ENCODE data around the gene KIAA1755.
A peak's percentile ranks its signal among the peaks of the same experiment; 100 is the strongest.
"Not testable (repeated sequence)": the region's sequence is repeated elsewhere in the genome, so short reads cannot be mapped to it uniquely, and the experiment has no call there.

Gene KIAA1755

DNA sequence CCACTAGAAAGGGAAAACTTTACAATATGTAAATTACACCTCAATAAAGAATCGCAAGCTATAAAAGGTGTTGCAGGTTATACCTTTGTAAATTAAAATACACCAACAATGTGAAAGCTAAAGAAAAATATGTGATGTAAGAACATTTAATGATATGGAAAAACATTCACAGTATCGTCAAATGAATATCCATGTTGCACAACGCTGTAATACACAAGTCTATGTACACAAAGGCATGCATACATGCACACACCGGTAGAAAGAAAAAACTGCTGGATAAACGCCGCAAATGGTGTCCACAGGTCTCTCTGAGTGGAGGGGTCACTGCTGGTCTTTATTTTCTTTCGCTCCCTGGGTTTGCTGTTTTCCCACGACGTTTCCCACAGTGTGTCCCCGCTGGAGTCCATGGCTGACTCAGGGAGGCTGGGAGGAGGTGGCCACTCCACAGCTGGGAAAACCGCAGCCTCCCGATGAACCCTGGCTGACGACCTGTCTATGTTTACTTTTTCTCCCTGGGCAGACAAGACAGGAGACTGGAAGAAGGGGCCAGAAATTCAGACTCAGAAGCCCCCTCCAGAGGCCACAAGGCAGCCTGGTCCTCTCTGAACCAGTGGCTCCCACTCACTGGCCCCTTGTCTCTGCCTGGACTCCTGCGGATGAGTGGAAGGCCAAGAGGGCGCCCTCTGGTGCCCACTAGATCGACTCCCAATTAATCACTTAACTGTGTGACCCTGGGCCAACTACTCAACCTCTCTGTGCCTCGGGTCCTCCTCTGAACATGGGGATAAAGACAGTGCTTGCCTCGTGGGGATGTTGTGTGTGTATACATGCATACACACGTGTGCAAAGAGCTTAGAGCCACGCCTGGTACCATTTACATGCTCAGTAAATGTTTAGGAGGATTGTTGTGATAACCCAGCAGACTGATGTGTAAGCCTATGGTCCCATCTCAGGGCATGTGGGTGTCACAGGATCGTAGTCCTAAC is 30.6 kb upstream of the KIAA1755 start:
- peak; percentile 66 for DNase-seq

- peak; percentile 35 for DNase-seq
These were observed 26.3 kb upstream of the KIAA1755 start for GRCh38 chr20:38286586-38287531.

- no peak for DNase-seq
These were observed 24.4 kb upstream of the KIAA1755 start for GRCh38 chr20:38284893-38285444.

- not testable (repeated sequence) for DNase-seq
These were observed 23.6 kb upstream of the KIAA1755 start for GRCh38 chr20:38284066-38284650.

- no peak for DNase-seq
These were observed 22.7 kb upstream of the KIAA1755 start for GRCh38 chr20:38283236-38283635.

- DNase-seq, result not testable (repeated sequence)
These were observed 20.8 kb upstream of the KIAA1755 start for GRCh38 chr20:38281176-38281915.

GRCh38 chr20:38278763-38279162 is 18.2 kb upstream of the KIAA1755 start:
- no peak for DNase-seq

DNA sequence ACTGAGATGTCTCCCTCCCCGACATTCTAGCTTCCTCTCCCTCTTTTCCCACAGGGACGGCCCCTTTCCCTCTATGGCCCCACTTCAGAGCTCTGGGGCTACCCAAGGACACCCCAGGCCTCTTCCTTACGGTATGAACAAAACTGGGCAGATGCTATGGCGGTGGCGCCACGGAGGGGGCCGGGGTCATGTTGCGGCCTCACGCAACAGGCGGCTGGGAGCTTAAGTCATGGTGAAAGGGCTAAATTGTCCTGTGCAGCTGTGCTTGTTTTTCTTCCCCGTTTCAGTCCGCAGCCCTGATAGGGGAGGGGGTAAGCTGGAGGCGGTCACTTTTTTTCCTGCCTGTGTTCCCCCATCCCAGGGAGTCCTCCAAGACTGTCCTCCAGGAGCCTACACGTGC is 17.6 kb upstream of the KIAA1755 start:
- peak; percentile 13 for DNase-seq

- DNase-seq, result no peak
These were observed 17.2 kb upstream of the KIAA1755 start for GRCh38 chr20:38277691-38278090.

DNA sequence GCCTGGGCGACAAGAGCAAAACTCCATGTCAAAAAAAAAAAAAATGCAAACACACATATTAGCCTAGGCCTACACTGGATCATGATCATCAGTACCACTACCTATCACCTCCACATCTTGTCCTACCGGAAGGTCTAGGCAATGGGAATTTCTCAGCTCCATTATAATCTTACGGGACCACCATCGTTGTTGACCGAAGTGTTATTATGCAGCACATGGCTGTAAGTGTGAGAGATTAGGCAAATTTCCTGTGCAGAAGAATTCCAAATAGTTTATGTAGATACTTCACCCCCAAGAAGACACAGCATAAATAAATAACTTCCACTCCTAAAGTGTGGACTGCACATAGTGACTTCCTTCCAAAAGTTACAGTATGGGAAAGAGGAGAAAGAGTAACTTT is 16.8 kb upstream of the KIAA1755 start:
- DNase-seq, result no peak

GRCh38 chr20:38275815-38276550 is 15.4 kb upstream of the KIAA1755 start:
- DNase-seq, result peak; percentile 83

- peak; percentile 63 for DNase-seq
These were observed 12.4 kb upstream of the KIAA1755 start for GRCh38 chr20:38272961-38273360.

DNA sequence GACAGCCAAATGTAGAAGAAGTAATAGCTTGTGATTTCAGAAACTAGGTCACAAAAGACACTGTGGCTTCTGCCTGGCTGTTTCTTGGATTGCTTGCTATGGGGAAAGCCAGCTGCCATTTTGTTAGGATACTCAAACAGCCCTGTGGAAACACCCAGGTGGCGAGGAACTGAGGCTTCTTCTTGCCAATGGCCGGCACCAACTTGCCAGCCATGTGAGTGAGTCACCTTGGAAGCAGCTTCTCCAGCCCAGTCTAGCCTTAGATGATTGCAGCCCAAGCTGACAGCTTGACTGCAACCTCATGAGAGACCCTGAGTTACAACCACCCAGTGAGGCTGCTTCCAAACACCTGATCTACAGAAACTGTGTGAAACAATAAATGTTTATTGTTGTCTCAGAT is 11.9 kb upstream of the KIAA1755 start:
- DNase-seq, result peak; percentile 54

- no peak for DNase-seq
These were observed 11.1 kb upstream of the KIAA1755 start for GRCh38 chr20:38271608-38272120.

DNA sequence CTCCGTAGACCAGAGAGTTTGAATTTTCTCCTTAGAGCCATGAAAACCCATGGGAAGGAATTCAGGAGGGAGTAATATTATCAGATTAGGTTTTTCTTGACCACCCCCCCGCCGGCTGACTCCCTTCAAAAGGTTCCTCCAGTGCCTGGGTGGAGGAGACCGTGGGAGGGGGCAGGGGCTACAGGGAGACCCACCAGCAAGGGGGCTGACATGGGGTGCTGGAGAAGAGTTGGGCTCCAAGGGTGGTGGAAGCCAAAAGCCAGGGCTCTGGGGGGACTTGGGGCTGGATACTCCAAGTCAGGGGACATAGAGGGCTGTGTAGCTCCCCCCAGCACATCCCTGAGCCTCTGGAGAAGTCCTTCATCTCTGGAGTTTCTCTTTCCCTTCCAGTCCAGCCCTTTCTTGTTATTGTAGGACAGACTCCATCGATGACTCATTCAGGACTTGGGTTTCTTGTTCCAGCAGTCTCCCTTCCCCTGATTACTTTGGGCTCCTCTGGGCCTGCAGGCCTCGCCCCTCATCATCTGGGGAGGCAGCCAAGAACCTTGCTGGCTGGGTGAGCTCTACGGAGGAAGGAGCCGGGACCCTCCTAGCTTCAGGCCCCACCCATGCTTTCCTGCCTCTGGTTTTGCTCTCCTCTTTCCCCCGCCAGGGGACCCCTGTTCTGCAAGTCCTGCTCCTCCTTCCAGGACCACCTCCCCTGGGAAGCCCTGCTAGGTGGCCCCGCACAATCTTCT is 10.5 kb upstream of the KIAA1755 start:
- peak; percentile 98 for DNase-seq

DNA sequence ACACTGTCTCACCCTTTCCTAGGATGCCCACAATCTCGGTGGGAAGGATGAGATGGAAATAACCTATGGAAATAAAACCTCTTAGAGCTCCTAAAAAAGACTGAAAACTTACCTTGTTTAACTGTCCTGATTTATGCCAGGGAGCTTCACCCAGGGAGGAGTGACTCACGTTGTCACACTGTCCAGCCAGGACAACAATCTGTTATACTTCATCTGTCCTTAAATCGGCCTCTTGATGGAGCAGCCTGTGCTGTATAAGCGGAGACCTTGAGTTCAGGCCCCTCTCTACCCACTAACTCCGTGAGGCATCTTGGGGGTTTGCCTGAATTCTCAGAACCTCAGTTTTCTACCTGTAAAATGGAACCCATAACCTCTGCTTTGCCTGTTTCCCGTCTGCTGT is 9.2 kb upstream of the KIAA1755 start:
- DNase-seq, result no peak

GRCh38 chr20:38269040-38269439 is 8.5 kb upstream of the KIAA1755 start:
- DNase-seq, result no peak

DNA sequence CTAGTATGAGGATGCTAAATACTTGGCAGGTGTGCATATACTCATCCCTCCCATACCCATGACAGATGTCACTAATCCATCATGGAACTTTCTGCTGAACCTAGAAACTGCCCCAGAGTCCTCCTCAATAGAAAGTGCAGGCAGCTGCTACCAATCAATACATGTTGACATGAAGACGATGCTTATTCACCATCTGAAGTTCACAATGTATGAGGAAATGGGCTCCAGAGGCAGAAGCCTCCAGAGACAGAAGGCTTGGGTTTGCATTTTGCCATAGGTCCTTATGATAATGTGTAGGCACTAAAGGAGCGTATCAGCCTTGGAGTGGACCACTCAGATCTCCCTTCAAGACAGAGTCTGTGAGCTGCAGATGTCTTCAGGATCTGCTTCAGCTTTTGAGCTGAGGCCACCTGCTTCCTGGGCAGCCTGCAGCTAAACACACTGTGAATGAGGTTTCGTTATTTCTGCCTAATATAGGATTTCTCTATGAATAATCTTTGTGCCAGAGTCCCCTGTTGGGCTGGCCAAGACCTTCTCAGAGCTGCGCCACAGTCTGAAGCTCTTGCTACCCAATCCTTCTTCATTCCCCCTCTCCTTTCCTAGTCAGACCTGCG is 7.5 kb upstream of the KIAA1755 start:
- DNase-seq, result no peak

DNA sequence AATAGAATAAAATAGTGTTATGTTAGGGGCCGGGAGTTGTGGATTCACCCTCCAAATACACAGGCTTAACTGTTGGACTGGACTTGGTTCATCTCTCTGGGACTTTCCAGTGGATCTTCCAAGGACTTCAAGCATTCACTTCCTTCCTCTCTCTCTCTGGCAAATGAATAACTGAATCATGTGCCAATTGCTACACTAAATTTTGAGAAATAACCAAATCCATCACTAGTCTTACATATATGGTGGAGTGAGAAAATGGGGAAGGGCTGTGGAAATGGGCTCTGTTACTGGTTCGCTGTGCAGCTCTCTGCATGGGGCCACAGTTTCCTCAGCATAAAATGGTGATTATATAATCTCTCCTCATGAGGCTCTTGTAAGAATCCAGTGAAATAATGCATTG is 6.8 kb upstream of the KIAA1755 start:
- no peak for DNase-seq

DNA sequence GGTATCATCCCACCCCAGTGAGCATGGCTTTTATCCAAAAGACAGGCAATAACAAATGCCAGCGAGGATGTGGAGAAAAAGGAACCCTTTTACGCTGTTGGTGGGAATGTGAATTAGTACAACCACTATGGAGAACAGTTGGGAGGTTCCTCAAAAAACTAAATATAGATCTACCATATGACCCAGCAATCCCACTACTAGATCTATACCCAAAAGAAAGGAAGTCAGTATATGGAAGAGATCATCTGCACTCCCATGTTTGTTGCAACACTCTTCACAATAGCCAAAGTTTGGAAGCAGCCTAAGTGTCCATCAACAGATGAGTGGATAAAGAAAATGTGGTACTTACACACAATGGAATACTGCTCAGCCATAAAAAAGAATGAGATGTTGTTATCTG is 5.9 kb upstream of the KIAA1755 start:
- DNase-seq, result no peak
